ENCODE measurements around the gene LPCAT2. TPM values are rescaled to one million over a fixed set of nuclear protein-coding genes. Genes with fewer than 3 reads are reported as not detected.

The LPCAT2 gene
- total and polyA plus RNA-seq, 2 donors (not counting 3 experiments of a cell fraction or from before 2014, with no cell fraction given): 64.5 to 72.9 TPM

DNA sequence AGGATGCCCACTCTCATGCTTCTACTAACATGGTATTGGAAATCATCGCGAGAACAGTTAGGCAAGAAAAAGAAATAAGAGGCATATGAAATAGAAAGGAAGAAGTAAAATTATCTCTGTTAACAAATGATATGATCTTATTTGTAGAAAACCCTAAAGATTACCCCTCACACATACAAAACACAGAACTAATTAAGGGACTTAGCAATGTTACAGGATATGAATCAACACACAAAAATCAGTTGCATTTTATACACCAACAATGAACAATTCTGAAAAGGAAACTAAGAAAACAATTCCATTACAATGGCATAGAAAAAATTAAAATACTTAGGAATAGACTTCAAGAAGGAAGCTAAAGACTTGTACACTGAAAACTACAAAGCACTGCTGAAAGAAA lies 54.9 kb downstream of the LPCAT2 start:
- TF ChIP-seq JUN (IDR thresholded peaks at IDR 0.05; ENCODE audit: borderline replicate concordance, insufficient read depth, insufficient read length, low read depth) (peak; percentile 81), GATA2 (IDR thresholded peaks at IDR 0.05; ENCODE audit: insufficient read depth, insufficient read length, low read depth, low read length) (peak; percentile 55), FOS (IDR thresholded peaks at IDR 0.05; ENCODE audit: borderline replicate concordance, insufficient read depth, low read length) (peak; percentile 60), POLR2A (IDR thresholded peaks at IDR 0.05; ENCODE audit: low read depth, low read length) (no peak)
- no TSS peak for BruUV-seq (replicated peaks)
- Histone ChIP-seq H3K4me3 (replicated peaks in 1 of 3; ENCODE audit: insufficient read depth in 1 of 3, low read depth in 1 of 3, low read length in 3 of 3) (peak overlapping the region in 1 of 3 experiments; percentile 27), H3K4me2 (ENCODE audit: insufficient read depth, low read length) (peak overlapping the region; percentile 88), H3K9me3 (replicated peaks; ENCODE audit: control insufficient read depth, insufficient read depth, low read length) (no peaks in the 10 kb centered on the region), H3K36me3 (ENCODE audit: control insufficient read depth in 2 of 2, extremely low read depth in 1 of 2, insufficient read depth in 2 of 2, low read length in 2 of 2) (peaks cover 9 to 13% of the 10 kb centered on the region in 2 experiments), H3K4me1 (ENCODE audit: control insufficient read depth, extremely low read depth, insufficient read depth, low read length) (peaks cover 80% of the 10 kb centered on the region), H3K79me2 (ENCODE audit: control insufficient read depth, insufficient read depth, low read length) (no peaks in the 10 kb centered on the region), H3K27ac (ENCODE audit: insufficient read depth, low read depth, low read length) (peak overlapping the region; percentile 73), H4K20me1 (replicated peaks; ENCODE audit: control insufficient read depth, extremely low read depth, insufficient read depth, low read length) (no peaks in the 10 kb centered on the region), H3K9ac (replicated peaks; ENCODE audit: extremely low read depth, insufficient read depth, low read length) (peak overlapping the region; percentile 45), H3K9me1 (replicated peaks; ENCODE audit: control insufficient read depth, extremely low read depth, insufficient read depth, low read length) (no peaks in the 10 kb centered on the region), H2AFZ (ENCODE audit: low read depth, low read length) (no peak overlapping the region), H3K27me3 (ENCODE audit: control insufficient read depth in 2 of 2, insufficient read depth in 2 of 2, low read length in 2 of 2) (no peaks in the 10 kb centered on the region)
- intact Hi-C loops (cut with micrococcal nuclease): loop anchor here (1.0 kb wide), 1 partner anchor 51 kb away; no protein-coding TSS in a partner anchor
- dilution Hi-C loops (cut with MboI; ENCODE audit: extremely low pct_ligation_motif_present, low sequenced_read_pairs): no loop called here
- POLR2A ChIA-PET: no interaction called here
- CTCF ChIA-PET: interaction anchor here (0.7 to 1.2 kb wide), 2 partner anchors 54 to 99 kb away, joined by 3 read pairs; no protein-coding TSS in a partner anchor
- peak; percentile 86 for DNase-seq (ENCODE audit: low read depth, low spot score)
- peak; percentile 38 for FAIRE-seq

DNA sequence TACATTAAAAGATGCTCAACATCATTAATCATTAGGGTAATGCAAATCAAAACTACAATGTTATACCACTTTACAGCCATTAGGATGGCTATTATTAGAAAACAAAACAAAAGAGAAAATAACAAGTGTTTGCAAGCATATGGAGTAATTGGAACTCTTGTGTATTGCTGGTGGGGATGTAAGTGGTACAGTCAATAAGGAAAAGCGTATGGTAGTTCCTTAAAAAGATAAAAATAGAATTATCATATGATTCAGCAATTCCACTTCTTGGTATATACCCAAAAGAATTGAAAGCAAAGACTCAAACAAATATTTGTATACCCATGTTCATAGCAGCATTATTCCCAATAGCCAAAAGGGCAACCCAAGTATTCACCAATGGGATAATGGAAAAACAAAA lies 56.2 kb downstream of the LPCAT2 start:
- H4K20me1 ChIP-seq (replicated peaks; ENCODE audit: control insufficient read depth, extremely low read depth, insufficient read depth, low read length): no peaks in the 10 kb centered on the region
- dilution Hi-C loops (cut with MboI; ENCODE audit: extremely low pct_ligation_motif_present, low sequenced_read_pairs): no loop called here
- peaks cover 76% of the 10 kb centered on the region for H3K4me1 ChIP-seq (ENCODE audit: control insufficient read depth, extremely low read depth, insufficient read depth, low read length)
- H3K4me2 ChIP-seq (ENCODE audit: insufficient read depth, low read length): no peak overlapping the region
- no peak overlapping the region for H2AFZ ChIP-seq (ENCODE audit: low read depth, low read length)
- H3K27me3 ChIP-seq (ENCODE audit: control insufficient read depth in 2 of 2, insufficient read depth in 2 of 2, low read length in 2 of 2): no peaks in the 10 kb centered on the region
- peaks cover 11 to 13% of the 10 kb centered on the region in 2 experiments for H3K36me3 ChIP-seq (ENCODE audit: control insufficient read depth in 2 of 2, extremely low read depth in 1 of 2, insufficient read depth in 2 of 2, low read length in 2 of 2)
- no peak for TF ChIP-seq FOS (IDR thresholded peaks at IDR 0.05; ENCODE audit: borderline replicate concordance, insufficient read depth, low read length)
- TF ChIP-seq JUN (IDR thresholded peaks at IDR 0.05; ENCODE audit: borderline replicate concordance, insufficient read depth, insufficient read length, low read depth): no peak
- TF ChIP-seq MYC (IDR thresholded peaks at IDR 0.05; ENCODE audit: low read depth, low read length): no peak
- TF ChIP-seq EZH2 (IDR thresholded peaks at IDR 0.05; ENCODE audit: borderline replicate concordance, low read depth, low read length, severe bottlenecking): no peak
- no peak for TF ChIP-seq POLR2AphosphoS5 (IDR thresholded peaks at IDR 0.05; ENCODE audit: insufficient read depth, low read depth, low read length)
- no peak for TF ChIP-seq POLR2A (IDR thresholded peaks at IDR 0.05; ENCODE audit: low read depth, low read length)
- TF ChIP-seq GATA2 (IDR thresholded peaks at IDR 0.05; ENCODE audit: insufficient read depth, insufficient read length, low read depth, low read length): no peak
- TF ChIP-seq, protein P1, sequence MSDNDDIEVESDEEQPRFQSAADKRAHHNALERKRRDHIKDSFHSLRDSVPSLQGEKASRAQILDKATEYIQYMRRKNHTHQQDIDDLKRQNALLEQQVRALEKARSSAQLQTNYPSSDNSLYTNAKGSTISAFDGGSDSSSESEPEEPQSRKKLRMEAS (IDR thresholded peaks at IDR 0.05; ENCODE audit: insufficient read depth, insufficient read length): no peak
- intact Hi-C loops (cut with micrococcal nuclease): no loop called here
- ChIA-PET CTCF (no interaction called here), POLR2A (no interaction called here)
- H3K9me1 ChIP-seq (replicated peaks; ENCODE audit: control insufficient read depth, extremely low read depth, insufficient read depth, low read length): no peaks in the 10 kb centered on the region
- FAIRE-seq: no peak
- H3K4me3 ChIP-seq (replicated peaks in 1 of 3; ENCODE audit: insufficient read depth in 1 of 3, low read depth in 1 of 3, low read length in 3 of 3): no peak overlapping the region
- H3K9ac ChIP-seq (replicated peaks; ENCODE audit: extremely low read depth, insufficient read depth, low read length): no peak overlapping the region
- BruUV-seq (replicated peaks): no TSS peak
- no peaks in the 10 kb centered on the region for H3K79me2 ChIP-seq (ENCODE audit: control insufficient read depth, insufficient read depth, low read length)
- H3K27ac ChIP-seq (ENCODE audit: insufficient read depth, low read depth, low read length): no peak overlapping the region
- no peak for DNase-seq (ENCODE audit: low read depth, low spot score)
- no peaks in the 10 kb centered on the region for H3K9me3 ChIP-seq (replicated peaks; ENCODE audit: control insufficient read depth, insufficient read depth, low read length)
